Measurements from ENCODE around the gene ZNF555.

The ZNF555 gene

GRCh38 chr19:2793577-2793976 is 47.7 kb upstream of the ZNF555 start:
- H3K4me1 ChIP-seq (ENCODE audit: insufficient read depth, low read length), result no peaks in the 10 kb centered on the region
- H3K9ac ChIP-seq (ENCODE audit: low read depth, low read length), result no peak overlapping the region
- ATAC-seq (ENCODE audit: insufficient read depth, low read depth), result no peak
- H3K4me3 ChIP-seq (ENCODE audit: low read depth in 1 of 2, low read length in 2 of 2), result no peak overlapping the region
- peaks cover 81% of the 10 kb centered on the region for H3K36me3 ChIP-seq (ENCODE audit: insufficient read depth, low read length)
- peaks cover 28% of the 10 kb centered on the region for H3K79me2 ChIP-seq (ENCODE audit: insufficient read depth, low read length)
- H2AFZ ChIP-seq (ENCODE audit: low read depth, low read length), result no peak overlapping the region
- H4K20me1 ChIP-seq (ENCODE audit: insufficient read depth, low read length), result peaks cover 22% of the 10 kb centered on the region
- no peaks in the 10 kb centered on the region for H3K9me3 ChIP-seq (ENCODE audit: insufficient read depth, low read length, severe bottlenecking)
- TF ChIP-seq EZH2 (IDR thresholded peaks at IDR 0.05; ENCODE audit: borderline replicate concordance, low read depth, low read length, severe bottlenecking) (no peak), CTCF (IDR thresholded peaks at IDR 0.05; ENCODE audit: borderline replicate concordance, extremely low read depth, low read length, poor library complexity, severe bottlenecking) (no peak)
- H3K4me2 ChIP-seq (ENCODE audit: insufficient read depth, low read length), result no peak overlapping the region
- DNase-seq, result no peak
- no peaks in the 10 kb centered on the region for H3K27me3 ChIP-seq (ENCODE audit: insufficient read depth, low read length, poor library complexity)
- H3K27ac ChIP-seq (ENCODE audit: low read length), result no peak overlapping the region

- H3K4me2 ChIP-seq (ENCODE audit: insufficient read depth, low read length), result no peak overlapping the region
- no peak overlapping the region for H2AFZ ChIP-seq (ENCODE audit: low read depth, low read length)
- H3K27me3 ChIP-seq (ENCODE audit: insufficient read depth, low read length, poor library complexity), result no peaks in the 10 kb centered on the region
- DNase-seq, result no peak
- no peak for ATAC-seq (ENCODE audit: insufficient read depth, low read depth)
- no peak overlapping the region for H3K27ac ChIP-seq (ENCODE audit: low read length)
- H3K36me3 ChIP-seq (ENCODE audit: insufficient read depth, low read length), result peaks cover 92% of the 10 kb centered on the region
- peaks cover 10% of the 10 kb centered on the region; the same call in 1 of the 2 replicates for H3K79me2 ChIP-seq (ENCODE audit: insufficient read depth, low read length)
- TF ChIP-seq EZH2 (IDR thresholded peaks at IDR 0.05; ENCODE audit: borderline replicate concordance, low read depth, low read length, severe bottlenecking) (no peak), CTCF (IDR thresholded peaks at IDR 0.05; ENCODE audit: borderline replicate concordance, extremely low read depth, low read length, poor library complexity, severe bottlenecking) (no peak)
- peaks cover 18% of the 10 kb centered on the region for H4K20me1 ChIP-seq (ENCODE audit: insufficient read depth, low read length)
- H3K4me3 ChIP-seq (ENCODE audit: low read depth in 1 of 2, low read length in 2 of 2), result no peak overlapping the region
- no peaks in the 10 kb centered on the region for H3K9me3 ChIP-seq (ENCODE audit: insufficient read depth, low read length, severe bottlenecking)
- no peak overlapping the region for H3K9ac ChIP-seq (ENCODE audit: low read depth, low read length)
- H3K4me1 ChIP-seq (ENCODE audit: insufficient read depth, low read length), result no peaks in the 10 kb centered on the region
Measured at GRCh38 chr19:2795827-2796658, 45.2 kb upstream of the ZNF555 start.

GRCh38 chr19:2796659-2797266 is 44.5 kb upstream of the ZNF555 start:
- Histone ChIP-seq H3K9ac (ENCODE audit: low read depth, low read length) (no peak overlapping the region), H3K4me1 (ENCODE audit: insufficient read depth, low read length) (no peaks in the 10 kb centered on the region), H3K27ac (ENCODE audit: low read length) (no peak overlapping the region), H2AFZ (ENCODE audit: low read depth, low read length) (no peak overlapping the region), H3K79me2 (ENCODE audit: insufficient read depth, low read length) (peaks cover 5% of the 10 kb centered on the region; the same call in 1 of the 2 replicates), H3K4me3 (ENCODE audit: low read depth in 1 of 2, low read length in 2 of 2) (no peak overlapping the region), H3K9me3 (ENCODE audit: insufficient read depth, low read length, severe bottlenecking) (no peaks in the 10 kb centered on the region), H3K27me3 (ENCODE audit: insufficient read depth, low read length, poor library complexity) (no peaks in the 10 kb centered on the region), H3K36me3 (ENCODE audit: insufficient read depth, low read length) (peaks cover 92% of the 10 kb centered on the region), H3K4me2 (ENCODE audit: insufficient read depth, low read length) (no peak overlapping the region), H4K20me1 (ENCODE audit: insufficient read depth, low read length) (peaks cover 18% of the 10 kb centered on the region)
- DNase-seq, result no peak
- no peak for TF ChIP-seq EZH2 (IDR thresholded peaks at IDR 0.05; ENCODE audit: borderline replicate concordance, low read depth, low read length, severe bottlenecking)
- TF ChIP-seq CTCF (IDR thresholded peaks at IDR 0.05; ENCODE audit: borderline replicate concordance, extremely low read depth, low read length, poor library complexity, severe bottlenecking), result no peak
- ATAC-seq (ENCODE audit: insufficient read depth, low read depth), result no peak

Measured in DND-41 (cell line).